K562 (cell line): Measurements from ENCODE around the gene RYR1. TPM values are rescaled to one million over a fixed set of nuclear protein-coding genes. Genes with fewer than 3 reads are reported as not detected.

Source experiments
- CREB1 ChIP-seq, 2 experiments: sonication (generic) in 1 of 2; formaldehyde crosslinking in 1 of 2; IDR thresholded peaks; 2 replicates each; pipeline versions ENCODE4 v1.6.1 to v1.8.0; 2012 to 2022; ENCODE audit warnings: inconsistent platforms in 1 of 2, mild to moderate bottlenecking in 1 of 2, missing genetic modification reagents in 1 of 2, moderate library complexity in 1 of 2
- FOXK1 ChIP-seq: sonication (generic); formaldehyde crosslinking; IDR thresholded peaks from 2 replicates; pipeline ENCODE4 v1.8.0; 2022; ENCODE audit warnings: missing genetic modification reagents, mild to moderate bottlenecking, borderline replicate concordance
- FOXP4 ChIP-seq: sonication (generic); formaldehyde crosslinking; IDR thresholded peaks from 2 replicates; pipeline ENCODE4 v1.8.0; 2022; ENCODE audit warnings: mild to moderate bottlenecking, missing genetic modification reagents, borderline replicate concordance
- GTF2A2 ChIP-seq: IDR thresholded peaks from 2 replicates; pipeline ENCODE4 v1.6.1; 2016; ENCODE audit warnings: mild to moderate bottlenecking, missing genetic modification characterization, missing compliant biosample characterization
- HCFC1 ChIP-seq: IDR thresholded peaks from 2 replicates; pipeline ENCODE4 v1.6.1; 2012; ENCODE audit warnings: low read depth, low read length, improper control_type of control experiment
- MBD2 ChIP-seq: sonication (generic); IDR thresholded peaks from 2 replicates; pipeline ENCODE4 v1.6.1; 2016; ENCODE audit warnings: low read depth, borderline replicate concordance
- NCOA1 ChIP-seq: fragments of 450-650 bp; IDR thresholded peaks from 2 replicates; pipeline ENCODE4 v1.6.1; 2016; ENCODE audit warnings: low read depth
- PKNOX1 ChIP-seq: fragments of 450-650 bp; IDR thresholded peaks from 2 replicates; pipeline ENCODE4 v1.6.1; 2016
- RBM25 ChIP-seq: fragments of 200-400 bp; formaldehyde crosslinking; IDR thresholded peaks from 2 replicates; pipeline ENCODE4 v1.6.1; 2018; ENCODE audit warnings: low read length, low read depth, moderate library complexity; ENCODE audit not compliant: severe bottlenecking
- RNF2 ChIP-seq: sonication (generic); IDR thresholded peaks from 2 replicates; pipeline ENCODE4 v1.6.1; 2016
- SREBF2 ChIP-seq: sonication (generic); formaldehyde crosslinking; IDR thresholded peaks from 2 replicates; pipeline ENCODE4 v1.4.0; 2020; ENCODE audit warnings: mild to moderate bottlenecking, missing genetic modification reagents
- TEAD1 ChIP-seq, 2 experiments: fragments of 450-650 bp in 1 of 2; sonication (generic) in 1 of 2; formaldehyde crosslinking; IDR thresholded peaks; 2 replicates each; pipeline versions ENCODE4 v1.4.0 to v1.8.0; 2020 to 2022; ENCODE audit warnings: mild to moderate bottlenecking in 2 of 2, missing genetic modification reagents in 1 of 2
- USF1 ChIP-seq: sonication (generic); formaldehyde crosslinking; IDR thresholded peaks from 2 replicates; pipeline ENCODE4 v1.9.0; 2022; ENCODE audit warnings: mild to moderate bottlenecking, missing genetic modification reagents
- ZNF24 ChIP-seq: fragments of 450-650 bp; IDR thresholded peaks from 2 replicates; pipeline ENCODE4 v1.6.1; 2016
- polyA plus RNA-seq, 8 experiments: library from polyadenylated mRNA; depleted of rRNA in 4 of 8; stranded (reverse) in 5 of 8; unstranded in 3 of 8; fragments of >200 nt; fragmentation: Nextera tagmentation in 2 of 8; fragmentation: Illumina TruSeq in 1 of 8; extraction: Ambion mirVana in 2 of 8; extraction: Trizol in 1 of 8; gene quantifications; 2 replicates each; pipeline versions ENCODE4 v1.2.1 to v1.2.3, GENCODE V29; 2011 to 2014; ENCODE audit warnings: inconsistent platforms in 1 of 8, missing spikeins in 1 of 8
- total RNA-seq, 7 experiments: library from RNA; depleted of rRNA in 6 of 7; stranded (reverse); fragments of >200 nt in 6 of 7; fragmentation: Illumina TruSeq in 2 of 7; extraction: Trizol in 2 of 7; gene quantifications; 2 replicates each; pipeline versions ENCODE4 v1.2.1 to v1.2.3, GENCODE V29; 2011 to 2021; ENCODE audit warnings: low replicate concordance in 1 of 7
- TF ChIP-seq, protein P1 (sequence below): sonication (generic); formaldehyde crosslinking; IDR thresholded peaks from 2 replicates; pipeline ENCODE4 v1.8.1; 2023; ENCODE audit warnings: mild to moderate bottlenecking, missing genetic modification reagents
- TF ChIP-seq, protein P2 (sequence below): sonication (generic); formaldehyde crosslinking; IDR thresholded peaks from 2 replicates; pipeline ENCODE4 v1.8.0; 2022; ENCODE audit warnings: mild to moderate bottlenecking, missing genetic modification reagents
- TF ChIP-seq, protein P3 (sequence below): fragments of 250-450 bp; sonication (Bioruptor Pico); IDR thresholded peaks from 2 replicates; pipeline ENCODE4 v1.8.0; 2021; ENCODE audit warnings: moderate library complexity, mild to moderate bottlenecking, inconsistent platforms

The RYR1 gene
- total and polyA plus RNA-seq, 9 of the 15 experiments (the other 6 are each of a cell fraction or from before 2014, with no cell fraction given) = 0.11 to 7.4 (median 3.7) TPM

DNA sequence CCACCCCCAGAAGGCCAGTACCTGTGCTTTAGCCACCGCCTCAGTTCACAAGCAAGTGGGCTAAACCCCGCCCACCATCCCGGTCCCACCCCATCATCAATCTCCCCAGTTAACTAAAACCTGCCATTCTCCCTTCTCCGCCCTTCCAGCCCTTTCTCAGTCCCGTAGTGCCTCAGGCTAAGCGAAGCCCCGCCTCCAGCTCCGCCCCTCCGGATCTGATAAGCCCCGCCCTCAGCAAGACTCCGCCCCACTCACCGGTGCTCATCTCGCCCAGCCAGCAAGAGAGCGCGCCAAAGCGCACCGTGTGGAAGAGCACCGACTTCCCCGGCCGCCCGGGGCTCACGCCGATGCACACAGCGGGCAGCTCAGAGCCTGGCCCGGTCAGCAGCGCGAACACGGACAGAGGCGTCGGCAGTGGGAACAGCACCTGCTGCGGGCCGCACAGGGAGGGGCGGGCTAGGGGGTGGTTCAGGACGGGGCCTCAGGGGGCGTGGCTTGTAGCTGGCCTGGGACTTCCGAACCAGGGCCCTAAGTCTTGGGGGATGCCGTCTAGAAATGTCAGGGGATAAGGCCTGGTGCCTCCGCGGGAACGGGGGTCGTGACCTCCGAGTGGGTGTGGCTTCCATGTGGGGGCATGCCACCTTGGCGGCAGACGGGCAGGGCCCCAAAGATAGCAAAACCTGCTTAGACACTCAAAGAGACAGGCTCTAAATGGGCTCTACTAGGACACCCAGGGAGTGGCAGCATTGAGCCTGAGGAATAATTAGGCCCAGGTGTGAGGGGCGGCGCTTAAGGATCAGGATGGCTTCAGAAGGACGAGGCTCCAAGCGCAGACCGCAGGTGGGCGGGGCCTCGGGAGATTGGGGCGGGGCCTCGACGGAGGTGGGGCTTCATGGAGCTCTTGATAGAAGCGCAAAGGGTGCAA is 162.8 kb downstream of the RYR1 start (continued):
- TF ChIP-seq TEAD1 (CRISPR knock-in tag; IDR thresholded peaks at IDR 0.05) = peak in 1 of 2 experiments; percentile 64; a peak in 1 of 4 replicates
- TF ChIP-seq MBD2 = no peak
- TF ChIP-seq FOXP4 (CRISPR knock-in tag) = no peak
- TF ChIP-seq, protein P1, sequence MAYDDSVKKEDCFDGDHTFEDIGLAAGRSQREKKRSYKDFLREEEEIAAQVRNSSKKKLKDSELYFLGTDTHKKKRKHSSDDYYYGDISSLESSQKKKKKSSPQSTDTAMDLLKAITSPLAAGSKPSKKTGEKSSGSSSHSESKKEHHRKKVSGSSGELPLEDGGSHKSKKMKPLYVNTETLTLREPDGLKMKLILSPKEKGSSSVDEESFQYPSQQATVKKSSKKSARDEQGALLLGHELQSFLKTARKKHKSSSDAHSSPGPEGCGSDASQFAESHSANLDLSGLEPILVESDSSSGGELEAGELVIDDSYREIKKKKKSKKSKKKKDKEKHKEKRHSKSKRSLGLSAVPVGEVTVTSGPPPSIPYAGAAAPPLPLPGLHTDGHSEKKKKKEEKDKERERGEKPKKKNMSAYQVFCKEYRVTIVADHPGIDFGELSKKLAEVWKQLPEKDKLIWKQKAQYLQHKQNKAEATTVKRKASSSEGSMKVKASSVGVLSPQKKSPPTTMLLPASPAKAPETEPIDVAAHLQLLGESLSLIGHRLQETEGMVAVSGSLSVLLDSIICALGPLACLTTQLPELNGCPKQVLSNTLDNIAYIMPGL (CRISPR knock-in tag) = no peak; the same call in 1 of the 2 replicates
- no peak for TF ChIP-seq CREB1 (IDR thresholded peaks at IDR 0.05)
- TF ChIP-seq CREB1 (CRISPR knock-in tag; IDR thresholded peaks at IDR 0.05) = 0 out of 2 replicates have a peak, but pooled peaks have one; percentile 44
- no peak for TF ChIP-seq RNF2
- 0 out of 2 replicates have a peak, but pooled peaks have one; percentile 6 for TF ChIP-seq HCFC1
- TF ChIP-seq PKNOX1 = peak; percentile 94
- TF ChIP-seq NCOA1 = no peak
- TF ChIP-seq SREBF2 (CRISPR knock-in tag) = no peak
- no peak for TF ChIP-seq RBM25
- no peak for TF ChIP-seq FOXK1 (CRISPR knock-in tag)
- TF ChIP-seq, protein P2, sequence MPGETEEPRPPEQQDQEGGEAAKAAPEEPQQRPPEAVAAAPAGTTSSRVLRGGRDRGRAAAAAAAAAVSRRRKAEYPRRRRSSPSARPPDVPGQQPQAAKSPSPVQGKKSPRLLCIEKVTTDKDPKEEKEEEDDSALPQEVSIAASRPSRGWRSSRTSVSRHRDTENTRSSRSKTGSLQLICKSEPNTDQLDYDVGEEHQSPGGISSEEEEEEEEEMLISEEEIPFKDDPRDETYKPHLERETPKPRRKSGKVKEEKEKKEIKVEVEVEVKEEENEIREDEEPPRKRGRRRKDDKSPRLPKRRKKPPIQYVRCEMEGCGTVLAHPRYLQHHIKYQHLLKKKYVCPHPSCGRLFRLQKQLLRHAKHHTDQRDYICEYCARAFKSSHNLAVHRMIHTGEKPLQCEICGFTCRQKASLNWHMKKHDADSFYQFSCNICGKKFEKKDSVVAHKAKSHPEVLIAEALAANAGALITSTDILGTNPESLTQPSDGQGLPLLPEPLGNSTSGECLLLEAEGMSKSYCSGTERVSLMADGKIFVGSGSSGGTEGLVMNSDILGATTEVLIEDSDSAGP (CRISPR knock-in tag) = 0 out of 2 replicates have a peak, but pooled peaks have one; percentile 46
- TF ChIP-seq USF1 = peak; percentile 35; the same call in 1 of the 2 replicates
- no peak for TF ChIP-seq ZNF24
- no peak for TF ChIP-seq GTF2A2 (tag)
- TF ChIP-seq, protein P3, sequence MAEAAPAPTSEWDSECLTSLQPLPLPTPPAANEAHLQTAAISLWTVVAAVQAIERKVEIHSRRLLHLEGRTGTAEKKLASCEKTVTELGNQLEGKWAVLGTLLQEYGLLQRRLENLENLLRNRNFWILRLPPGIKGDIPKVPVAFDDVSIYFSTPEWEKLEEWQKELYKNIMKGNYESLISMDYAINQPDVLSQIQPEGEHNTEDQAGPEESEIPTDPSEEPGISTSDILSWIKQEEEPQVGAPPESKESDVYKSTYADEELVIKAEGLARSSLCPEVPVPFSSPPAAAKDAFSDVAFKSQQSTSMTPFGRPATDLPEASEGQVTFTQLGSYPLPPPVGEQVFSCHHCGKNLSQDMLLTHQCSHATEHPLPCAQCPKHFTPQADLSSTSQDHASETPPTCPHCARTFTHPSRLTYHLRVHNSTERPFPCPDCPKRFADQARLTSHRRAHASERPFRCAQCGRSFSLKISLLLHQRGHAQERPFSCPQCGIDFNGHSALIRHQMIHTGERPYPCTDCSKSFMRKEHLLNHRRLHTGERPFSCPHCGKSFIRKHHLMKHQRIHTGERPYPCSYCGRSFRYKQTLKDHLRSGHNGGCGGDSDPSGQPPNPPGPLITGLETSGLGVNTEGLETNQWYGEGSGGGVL = no peak
